OCI-LY1 (cell line): ENCODE results near the gene GOLGB1.

Experiments used
- H2AFZ ChIP-seq: fragments of 200-600 bp; sonication (generic), shearing (Covaris generic); 2 replicates; pipeline ENCODE4 v1.6.0; 2014; ENCODE audit warnings: antibody characterized with exemption, mild to moderate bottlenecking, low read length
- H3F3A ChIP-seq: fragments of 200-600 bp; sonication (generic), shearing (Covaris generic); 2 replicates; pipeline ENCODE4 v1.6.0; 2014; ENCODE audit warnings: mild to moderate bottlenecking, antibody characterized with exemption, low read length, moderate library complexity; ENCODE audit not compliant: insufficient read depth
- H3K27ac ChIP-seq: fragments of 200-600 bp; sonication (generic); 2 replicates; pipeline ENCODE4 v1.5.1; 2014; ENCODE audit warnings: low read length, mixed run types, mild to moderate bottlenecking, low read depth; ENCODE audit not compliant: poor library complexity, severe bottlenecking
- H3K27me3 ChIP-seq: fragments of 200-600 bp; sonication (generic); 2 replicates; pipeline ENCODE4 v1.6.0; 2014; ENCODE audit warnings: antibody characterized with exemption, mild to moderate bottlenecking, low read length, moderate library complexity; ENCODE audit not compliant: insufficient read depth
- H3K36me3 ChIP-seq: fragments of 200-600 bp; sonication (generic); 2 replicates; pipeline ENCODE4 v1.6.1; 2014; ENCODE audit warnings: mild to moderate bottlenecking, antibody characterized with exemption, low read length, moderate library complexity, mixed read lengths; ENCODE audit not compliant: insufficient read depth
- H3K4me1 ChIP-seq: fragments of 200-600 bp; sonication (generic); 2 replicates; pipeline ENCODE4 v1.5.1; 2014; ENCODE audit warnings: mild to moderate bottlenecking, low read length, moderate library complexity; ENCODE audit not compliant: insufficient read depth, severe bottlenecking
- H3K4me2 ChIP-seq: fragments of 200-600 bp; sonication (generic), shearing (Covaris generic); 2 replicates; pipeline ENCODE4 v1.6.1; 2014; ENCODE audit warnings: low read length
- H3K4me3 ChIP-seq: fragments of 200-600 bp; sonication (generic); 2 replicates; pipeline ENCODE4 v1.5.1; 2014; ENCODE audit warnings: low read length, low read depth, mild to moderate bottlenecking, mixed read lengths; ENCODE audit not compliant: poor library complexity, severe bottlenecking
- H3K79me2 ChIP-seq: fragments of 200-600 bp; shearing (Covaris generic); 2 replicates; pipeline ENCODE4 v1.6.1; 2016; ENCODE audit warnings: mixed run types, low read length, mixed read lengths; ENCODE audit not compliant: insufficient read depth
- H3K9ac ChIP-seq: fragments of 200-600 bp; sonication (generic), shearing (Covaris generic); 2 replicates; pipeline ENCODE4 v1.6.1; 2014; ENCODE audit warnings: mild to moderate bottlenecking, low read length, mixed read lengths
- H3K9me2 ChIP-seq: fragments of 200-600 bp; sonication (generic), shearing (Covaris generic); 2 replicates; pipeline ENCODE4 v1.6.1; 2014; ENCODE audit warnings: low read depth, mild to moderate bottlenecking, low read length, mixed read lengths
- H3K9me3 ChIP-seq: fragments of 200-600 bp; shearing (Covaris generic); 2 replicates; pipeline ENCODE4 v1.6.1; 2014; ENCODE audit warnings: low read length, mixed read lengths
- H4K20me1 ChIP-seq: fragments of 200-600 bp; sonication (generic), shearing (Covaris generic); 2 replicates; pipeline ENCODE4 v1.6.0; 2016; ENCODE audit warnings: mild to moderate bottlenecking, low read length; ENCODE audit not compliant: insufficient read depth
- EZH2 ChIP-seq: fragments of 200-600 bp; sonication (generic), shearing (Covaris generic); IDR thresholded peaks from 2 replicates; pipeline ENCODE4 v1.8.0; 2017; ENCODE audit warnings: borderline replicate concordance, mixed run types, mild to moderate bottlenecking, antibody characterized with exemption, low read length, moderate library complexity, mixed read lengths
- TF ChIP-seq, protein P1 (sequence below): fragments of 200-600 bp; sonication (generic), shearing (Covaris generic); IDR thresholded peaks from 2 replicates; pipeline ENCODE4 v1.5.1; 2017; ENCODE audit warnings: mild to moderate bottlenecking, antibody characterized with exemption, low read length, moderate library complexity, mixed read lengths

GOLGB1 gene

DNA sequence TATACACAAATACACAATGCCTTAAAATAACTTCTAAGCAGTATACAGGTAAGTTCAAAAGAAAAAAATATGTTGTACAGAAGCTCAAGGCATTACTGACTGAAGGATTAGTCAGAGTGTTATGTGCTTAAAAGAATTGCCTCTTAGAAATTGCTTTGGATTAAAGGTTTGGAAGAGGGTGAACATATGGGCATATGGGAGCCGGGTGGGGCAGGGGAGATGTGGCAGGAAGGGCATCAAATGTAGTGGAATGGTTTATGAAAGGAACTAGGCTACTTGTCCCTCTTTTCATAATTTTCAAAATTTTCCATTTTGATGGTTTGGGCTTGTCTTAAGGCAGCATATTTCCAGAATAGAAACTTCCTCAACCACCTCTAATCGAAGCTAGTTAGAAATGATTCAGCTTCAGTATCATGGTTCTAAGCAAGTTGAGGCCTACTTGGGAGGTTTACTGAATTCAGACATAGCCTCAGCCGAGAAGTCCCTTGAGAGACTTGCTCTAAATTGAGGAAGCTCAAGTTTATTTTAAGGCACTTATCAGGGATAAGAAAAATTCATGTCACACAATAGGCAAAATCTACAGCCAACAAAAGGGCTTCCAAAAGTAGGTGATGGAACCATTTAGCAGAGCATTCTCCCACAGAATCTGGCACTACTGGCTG lies 10.1 kb upstream of the GOLGB1 start:
- Histone ChIP-seq H3K27me3 (no peaks in the 10 kb centered on the region), H3K36me3 (no peaks in the 10 kb centered on the region), H3K4me1 (peaks cover 6% of the 10 kb centered on the region), H3K9ac (no peak overlapping the region), H4K20me1 (no peaks in the 10 kb centered on the region), H3K4me3 (no peak overlapping the region), H3K9me3 (no peaks in the 10 kb centered on the region), H3K27ac (no peak overlapping the region), H3K79me2 (no peaks in the 10 kb centered on the region), H3F3A (no peaks in the 10 kb centered on the region), H3K9me2 (no peaks in the 10 kb centered on the region), H3K4me2 (no peak overlapping the region), H2AFZ (no peak overlapping the region)
- TF ChIP-seq, protein P1, sequence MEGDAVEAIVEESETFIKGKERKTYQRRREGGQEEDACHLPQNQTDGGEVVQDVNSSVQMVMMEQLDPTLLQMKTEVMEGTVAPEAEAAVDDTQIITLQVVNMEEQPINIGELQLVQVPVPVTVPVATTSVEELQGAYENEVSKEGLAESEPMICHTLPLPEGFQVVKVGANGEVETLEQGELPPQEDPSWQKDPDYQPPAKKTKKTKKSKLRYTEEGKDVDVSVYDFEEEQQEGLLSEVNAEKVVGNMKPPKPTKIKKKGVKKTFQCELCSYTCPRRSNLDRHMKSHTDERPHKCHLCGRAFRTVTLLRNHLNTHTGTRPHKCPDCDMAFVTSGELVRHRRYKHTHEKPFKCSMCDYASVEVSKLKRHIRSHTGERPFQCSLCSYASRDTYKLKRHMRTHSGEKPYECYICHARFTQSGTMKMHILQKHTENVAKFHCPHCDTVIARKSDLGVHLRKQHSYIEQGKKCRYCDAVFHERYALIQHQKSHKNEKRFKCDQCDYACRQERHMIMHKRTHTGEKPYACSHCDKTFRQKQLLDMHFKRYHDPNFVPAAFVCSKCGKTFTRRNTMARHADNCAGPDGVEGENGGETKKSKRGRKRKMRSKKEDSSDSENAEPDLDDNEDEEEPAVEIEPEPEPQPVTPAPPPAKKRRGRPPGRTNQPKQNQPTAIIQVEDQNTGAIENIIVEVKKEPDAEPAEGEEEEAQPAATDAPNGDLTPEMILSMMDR = no peak
- no peak for TF ChIP-seq EZH2

DNA sequence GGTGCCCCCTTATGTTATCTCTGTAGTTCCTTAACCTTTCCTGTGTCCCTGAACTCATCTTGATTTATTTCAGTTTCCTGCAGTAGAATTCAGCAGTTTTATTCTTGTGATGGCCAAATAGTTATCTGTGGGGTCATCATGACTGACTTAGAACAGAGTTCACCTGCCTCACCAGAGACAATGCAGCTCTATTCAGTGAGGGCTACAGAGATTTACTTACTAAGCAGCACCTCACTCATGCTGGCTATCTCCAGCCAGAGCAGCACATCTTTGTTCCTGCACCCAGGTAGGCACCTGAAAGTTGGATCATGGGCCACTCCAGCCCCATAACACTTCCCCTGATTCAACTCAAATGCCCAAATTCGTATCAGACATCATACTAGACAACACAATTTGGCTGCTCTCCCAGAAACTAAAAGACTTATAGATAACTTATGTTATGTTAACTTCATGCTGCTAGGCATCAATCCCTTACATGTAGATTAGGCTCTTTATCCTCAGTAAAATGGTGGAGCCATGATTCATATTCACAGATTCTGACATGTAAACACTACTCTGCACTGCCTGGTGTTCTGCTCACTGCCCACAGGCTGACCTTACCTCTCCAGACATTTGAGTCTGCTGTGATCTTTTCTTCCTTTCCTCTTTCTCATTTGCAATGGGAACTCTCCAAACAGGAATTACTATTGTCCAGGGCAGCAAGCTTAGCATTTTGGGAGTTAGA lies 9.3 kb upstream of the GOLGB1 start:
- H2AFZ ChIP-seq = no peak overlapping the region
- no peaks in the 10 kb centered on the region for H4K20me1 ChIP-seq
- no peaks in the 10 kb centered on the region for H3K27me3 ChIP-seq
- TF ChIP-seq EZH2 = no peak
- TF ChIP-seq, protein P1 = no peak
- peaks cover 6% of the 10 kb centered on the region for H3K4me1 ChIP-seq
- no peak overlapping the region for H3K4me3 ChIP-seq
- H3K4me2 ChIP-seq = no peak overlapping the region
- H3K27ac ChIP-seq = no peak overlapping the region
- no peaks in the 10 kb centered on the region for H3K9me3 ChIP-seq
- H3K79me2 ChIP-seq = no peaks in the 10 kb centered on the region
- no peaks in the 10 kb centered on the region for H3K9me2 ChIP-seq
- H3K9ac ChIP-seq = no peak overlapping the region
- no peaks in the 10 kb centered on the region for H3F3A ChIP-seq
- H3K36me3 ChIP-seq = no peaks in the 10 kb centered on the region

DNA sequence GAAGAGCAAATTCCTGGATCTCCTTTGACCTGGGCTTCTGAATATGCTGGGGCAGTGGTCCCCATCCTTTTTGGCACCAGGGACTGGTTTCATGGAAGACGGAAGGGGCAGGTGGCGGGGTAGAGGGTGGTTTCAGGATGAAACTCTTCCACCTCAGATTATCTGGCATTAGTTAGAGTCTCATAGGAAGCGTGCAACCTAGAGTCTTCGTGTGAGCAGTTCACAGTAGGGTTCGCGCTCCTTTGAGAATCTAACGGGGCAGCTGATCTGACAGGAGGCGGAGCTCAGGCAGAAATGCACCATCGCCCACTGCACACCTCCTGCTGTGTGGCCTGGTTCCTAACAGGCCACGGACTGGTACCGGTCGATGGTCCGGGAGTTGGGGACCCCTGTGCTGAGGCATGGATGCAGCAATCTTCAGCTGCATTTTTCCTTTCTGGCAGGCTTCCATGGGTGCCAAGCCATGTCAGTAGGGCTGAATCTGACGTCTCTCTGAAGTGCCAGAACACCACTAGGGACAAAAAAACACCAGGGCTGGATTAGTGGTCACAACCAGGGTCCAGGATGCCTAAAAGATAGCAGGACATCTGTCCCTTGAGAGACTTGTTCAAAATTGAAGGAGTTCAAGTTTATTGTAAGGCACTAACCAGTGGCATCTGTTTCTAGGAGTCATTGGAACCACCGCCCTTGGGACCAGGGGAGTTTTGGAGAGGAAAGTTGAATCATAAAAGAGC lies 8.4 kb upstream of the GOLGB1 start:
- H3K9me3 ChIP-seq = no peaks in the 10 kb centered on the region
- no peaks in the 10 kb centered on the region for H3K36me3 ChIP-seq
- no peak overlapping the region for H3K4me3 ChIP-seq
- no peaks in the 10 kb centered on the region for H3K9me2 ChIP-seq
- no peaks in the 10 kb centered on the region for H3K27me3 ChIP-seq
- no peak overlapping the region; the same call in 1 of the 2 replicates for H3K4me2 ChIP-seq
- no peaks in the 10 kb centered on the region for H4K20me1 ChIP-seq
- TF ChIP-seq, protein P1 = no peak
- TF ChIP-seq EZH2 = no peak
- H3K27ac ChIP-seq = no peak overlapping the region
- H2AFZ ChIP-seq = no peak overlapping the region
- H3K9ac ChIP-seq = no peak overlapping the region
- H3K79me2 ChIP-seq = no peaks in the 10 kb centered on the region
- peaks cover 6% of the 10 kb centered on the region for H3K4me1 ChIP-seq
- no peaks in the 10 kb centered on the region for H3F3A ChIP-seq
